GM23338 (cell line): ENCODE measurements around the gene RALGPS1. TPM values are rescaled to one million over a fixed set of nuclear protein-coding genes. Genes with fewer than 3 reads are reported as not detected.

Source experiments
- ATAC-seq: fragments of 200-7000 bp; cut with Tn5 transposase; 3 replicates; pipeline ENCODE4 v1.9.1; 2020
- DNase-seq: peaks from one replicate; pipeline ENCODE4 v3.0.0-alpha.2; 2015; ENCODE audit warnings: low spot score
- H2AFZ ChIP-seq: fragments of 200-600 bp; sonication (generic); 2 replicates; pipeline ENCODE4 v1.8.0; 2016; ENCODE audit warnings: antibody characterized with exemption, mild to moderate bottlenecking, moderate library complexity
- H3F3A ChIP-seq: fragments of 200-600 bp; sonication (generic); replicated peaks from 2 replicates; pipeline ENCODE4 v1.8.0; 2017; ENCODE audit warnings: antibody characterized with exemption, mixed run types, low read depth
- H3K27ac ChIP-seq: fragments of 200-600 bp; sonication (generic); 2 replicates; pipeline ENCODE4 v1.6.1; 2016; ENCODE audit warnings: low read depth
- H3K27me3 ChIP-seq: fragments of 200-600 bp; sonication (generic); 2 replicates; pipeline ENCODE4 v1.8.0; 2016; ENCODE audit warnings: mild to moderate bottlenecking, mixed run types, moderate library complexity; ENCODE audit not compliant: insufficient read depth
- H3K36me3 ChIP-seq: fragments of 200-600 bp; sonication (generic); 2 replicates; pipeline ENCODE4 v1.8.0; 2016; ENCODE audit warnings: mild to moderate bottlenecking; ENCODE audit not compliant: insufficient read depth
- H3K4me1 ChIP-seq: fragments of 200-600 bp; sonication (generic); 2 replicates; pipeline ENCODE4 v1.8.0; 2016; ENCODE audit warnings: mild to moderate bottlenecking, moderate library complexity; ENCODE audit not compliant: insufficient read depth
- H3K4me2 ChIP-seq: fragments of 200-600 bp; sonication (generic); 2 replicates; pipeline ENCODE4 v1.7.1; 2017; ENCODE audit warnings: mixed run types
- H3K4me3 ChIP-seq: fragments of 200-600 bp; sonication (generic); 2 replicates; pipeline ENCODE4 v1.6.1; 2016; ENCODE audit warnings: mixed run types
- H3K79me2 ChIP-seq: fragments of 200-600 bp; sonication (generic); replicated peaks from 2 replicates; pipeline ENCODE4 v1.8.0; 2017; ENCODE audit warnings: mild to moderate bottlenecking; ENCODE audit not compliant: insufficient read depth
- H3K9me2 ChIP-seq: fragments of 200-600 bp; sonication (generic); 2 replicates; pipeline ENCODE4 v1.8.0; 2017; ENCODE audit not compliant: insufficient read depth
- H4K20me1 ChIP-seq: fragments of 200-600 bp; sonication (generic); replicated peaks from 2 replicates; pipeline ENCODE4 v1.8.0; 2017; ENCODE audit warnings: mild to moderate bottlenecking; ENCODE audit not compliant: insufficient read depth
- H3K27ac Mint-ChIP-seq: 2 replicates; pipeline ENCODE4 v1.8.0; 2020; ENCODE audit warnings: inconsistent platforms, mild to moderate bottlenecking, moderate library complexity, mixed read lengths
- H3K27me3 Mint-ChIP-seq: 3 replicates; pipeline ENCODE4 v1.8.0; 2022; ENCODE audit warnings: low read depth, mild to moderate bottlenecking, moderate library complexity, mixed read lengths, inconsistent platforms; ENCODE audit not compliant: insufficient read depth, poor library complexity
- H3K36me3 Mint-ChIP-seq: 3 replicates; pipeline ENCODE4 v1.8.0; 2021; ENCODE audit warnings: low read depth, mild to moderate bottlenecking, inconsistent platforms, moderate library complexity, mixed read lengths
- H3K4me1 Mint-ChIP-seq: 3 replicates; pipeline ENCODE4 v1.8.0; 2020; ENCODE audit warnings: mild to moderate bottlenecking, inconsistent platforms, mixed read lengths
- H3K4me3 Mint-ChIP-seq: 3 replicates; pipeline ENCODE4 v1.8.0; 2021; ENCODE audit warnings: moderate library complexity, mild to moderate bottlenecking, inconsistent platforms, mixed read lengths
- H3K9me3 Mint-ChIP-seq: 3 replicates; pipeline ENCODE4 v1.8.0; 2020; ENCODE audit warnings: moderate library complexity, mild to moderate bottlenecking, inconsistent platforms, mixed read lengths
- CREB1 ChIP-seq: fragments of 250-450 bp; sonication (Bioruptor Pico); IDR thresholded peaks from 2 replicates; pipeline ENCODE4 v1.5.0; 2020; ENCODE audit warnings: low read depth, mild to moderate bottlenecking, moderate library complexity
- EZH2 ChIP-seq: fragments of 200-600 bp; sonication (generic); IDR thresholded peaks from one replicate; pipeline ENCODE4 v1.8.0; 2017; ENCODE audit warnings: antibody characterized with exemption, mild to moderate bottlenecking, low read depth; ENCODE audit not compliant: unreplicated experiment
- EZH2phosphoT487 ChIP-seq: fragments of 200-600 bp; sonication (generic); IDR thresholded peaks from one replicate; pipeline ENCODE4 v1.8.1; 2018; ENCODE audit warnings: antibody characterized with exemption; ENCODE audit not compliant: unreplicated experiment
- JUNB ChIP-seq: IDR thresholded peaks from one replicate; pipeline ENCODE4 v1.6.1; 2016; ENCODE audit warnings: antibody characterized with exemption; ENCODE audit not compliant: unreplicated experiment
- NANOG ChIP-seq: IDR thresholded peaks from 2 replicates; pipeline ENCODE4 v1.6.1; 2016; ENCODE audit warnings: antibody characterized with exemption, borderline replicate concordance
- POLR2AphosphoS5 ChIP-seq: IDR thresholded peaks from 2 replicates; pipeline ENCODE4 v1.6.1; 2016; ENCODE audit warnings: antibody characterized with exemption, low read depth
- STAT1 ChIP-seq: IDR thresholded peaks from one replicate; pipeline ENCODE4 v1.6.1; 2016; ENCODE audit warnings: antibody characterized with exemption; ENCODE audit not compliant: unreplicated experiment
- ZNF331 ChIP-seq: fragments of 250-450 bp; sonication (Bioruptor Pico); IDR thresholded peaks from 2 replicates; pipeline ENCODE4 v1.5.0; 2020; ENCODE audit warnings: low read depth, mild to moderate bottlenecking, moderate library complexity
- polyA plus RNA-seq: library from polyadenylated mRNA; unstranded; fragments of >200 nt; fragmentation: Nextera tagmentation; extraction: Ambion mirVana; gene quantifications from 2 replicates; pipeline ENCODE4 v1.2.1, GENCODE V29; 2016
- total RNA-seq: library from RNA; depleted of rRNA; stranded (reverse); fragments of >200 nt; shearing (Covaris generic); gene quantifications from 2 replicates; pipeline ENCODE4 v1.2.3, GENCODE V29; 2014
- TF ChIP-seq, protein P1 (sequence below): IDR thresholded peaks from 2 replicates; pipeline ENCODE4 v1.6.1; 2016; ENCODE audit warnings: antibody characterized with exemption
- TF ChIP-seq, protein P2 (sequence below): fragments of 250-450 bp; sonication (Bioruptor Pico); IDR thresholded peaks from 2 replicates; pipeline ENCODE4 v1.5.0; 2020; ENCODE audit warnings: mild to moderate bottlenecking, moderate library complexity
- TF ChIP-seq, protein P3 (sequence below), 2 experiments: fragments of 200-600 bp in 1 of 2; sonication (generic) in 1 of 2; conservative IDR thresholded peaks; 2 replicates each; pipeline versions ENCODE4 v1.5.1 to v1.6.1; 2016 to 2017; ENCODE audit warnings: antibody characterized with exemption in 2 of 2, low read depth in 2 of 2, mild to moderate bottlenecking in 2 of 2, moderate library complexity in 1 of 2

The RALGPS1 gene
- total and polyA plus RNA-seq, 2 experiments from 2014 or later: 18.2 to 57.1 TPM

DNA sequence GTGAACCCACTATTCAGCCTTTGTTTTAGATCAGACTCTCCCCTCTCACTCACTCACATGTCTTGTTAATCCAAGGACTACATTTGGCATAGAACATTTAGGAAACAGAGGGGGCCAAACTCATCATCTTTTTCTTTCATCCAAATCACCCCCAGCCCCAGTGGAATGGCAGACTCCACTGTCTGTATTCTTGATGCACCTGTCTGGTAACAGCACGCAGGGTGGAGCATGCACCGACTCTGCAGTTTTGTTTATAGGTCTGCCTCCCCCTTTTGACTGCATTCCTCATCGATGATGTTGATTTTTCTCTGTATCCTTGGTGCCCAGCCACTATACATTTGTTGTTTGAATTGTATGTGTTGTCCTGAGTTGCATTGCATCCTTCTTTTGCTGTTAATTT lies 141.9 kb downstream of the RALGPS1 start:
- H3K27me3 Mint-ChIP-seq: peaks cover 2% of the 10 kb centered on the region
- Histone ChIP-seq H3K27ac (no peak overlapping the region), H3F3A (no peaks in the 10 kb centered on the region), H4K20me1 (0 out of 2 replicates have a peak, but pooled peaks cover 4% of the 10 kb centered on the region), H3K4me1 (no peaks in the 10 kb centered on the region), H3K36me3 (no peaks in the 10 kb centered on the region), H3K4me3 (no peak overlapping the region), H3K9me2 (no peaks in the 10 kb centered on the region), H3K27me3 (no peaks in the 10 kb centered on the region), H3K79me2 (no peaks in the 10 kb centered on the region), H3K4me2 (no peak overlapping the region), H2AFZ (no peak overlapping the region)
- H3K4me3 Mint-ChIP-seq: no peak overlapping the region
- no peak overlapping the region for H3K27ac Mint-ChIP-seq
- no peak for DNase-seq
- H3K4me1 Mint-ChIP-seq: peaks cover 9% of the 10 kb centered on the region
- H3K36me3 Mint-ChIP-seq: no peaks in the 10 kb centered on the region; the same call in 2 of the 3 replicates
- TF ChIP-seq, protein P1, sequence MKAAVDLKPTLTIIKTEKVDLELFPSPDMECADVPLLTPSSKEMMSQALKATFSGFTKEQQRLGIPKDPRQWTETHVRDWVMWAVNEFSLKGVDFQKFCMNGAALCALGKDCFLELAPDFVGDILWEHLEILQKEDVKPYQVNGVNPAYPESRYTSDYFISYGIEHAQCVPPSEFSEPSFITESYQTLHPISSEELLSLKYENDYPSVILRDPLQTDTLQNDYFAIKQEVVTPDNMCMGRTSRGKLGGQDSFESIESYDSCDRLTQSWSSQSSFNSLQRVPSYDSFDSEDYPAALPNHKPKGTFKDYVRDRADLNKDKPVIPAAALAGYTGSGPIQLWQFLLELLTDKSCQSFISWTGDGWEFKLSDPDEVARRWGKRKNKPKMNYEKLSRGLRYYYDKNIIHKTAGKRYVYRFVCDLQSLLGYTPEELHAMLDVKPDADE: no peak
- TF ChIP-seq, protein P2, sequence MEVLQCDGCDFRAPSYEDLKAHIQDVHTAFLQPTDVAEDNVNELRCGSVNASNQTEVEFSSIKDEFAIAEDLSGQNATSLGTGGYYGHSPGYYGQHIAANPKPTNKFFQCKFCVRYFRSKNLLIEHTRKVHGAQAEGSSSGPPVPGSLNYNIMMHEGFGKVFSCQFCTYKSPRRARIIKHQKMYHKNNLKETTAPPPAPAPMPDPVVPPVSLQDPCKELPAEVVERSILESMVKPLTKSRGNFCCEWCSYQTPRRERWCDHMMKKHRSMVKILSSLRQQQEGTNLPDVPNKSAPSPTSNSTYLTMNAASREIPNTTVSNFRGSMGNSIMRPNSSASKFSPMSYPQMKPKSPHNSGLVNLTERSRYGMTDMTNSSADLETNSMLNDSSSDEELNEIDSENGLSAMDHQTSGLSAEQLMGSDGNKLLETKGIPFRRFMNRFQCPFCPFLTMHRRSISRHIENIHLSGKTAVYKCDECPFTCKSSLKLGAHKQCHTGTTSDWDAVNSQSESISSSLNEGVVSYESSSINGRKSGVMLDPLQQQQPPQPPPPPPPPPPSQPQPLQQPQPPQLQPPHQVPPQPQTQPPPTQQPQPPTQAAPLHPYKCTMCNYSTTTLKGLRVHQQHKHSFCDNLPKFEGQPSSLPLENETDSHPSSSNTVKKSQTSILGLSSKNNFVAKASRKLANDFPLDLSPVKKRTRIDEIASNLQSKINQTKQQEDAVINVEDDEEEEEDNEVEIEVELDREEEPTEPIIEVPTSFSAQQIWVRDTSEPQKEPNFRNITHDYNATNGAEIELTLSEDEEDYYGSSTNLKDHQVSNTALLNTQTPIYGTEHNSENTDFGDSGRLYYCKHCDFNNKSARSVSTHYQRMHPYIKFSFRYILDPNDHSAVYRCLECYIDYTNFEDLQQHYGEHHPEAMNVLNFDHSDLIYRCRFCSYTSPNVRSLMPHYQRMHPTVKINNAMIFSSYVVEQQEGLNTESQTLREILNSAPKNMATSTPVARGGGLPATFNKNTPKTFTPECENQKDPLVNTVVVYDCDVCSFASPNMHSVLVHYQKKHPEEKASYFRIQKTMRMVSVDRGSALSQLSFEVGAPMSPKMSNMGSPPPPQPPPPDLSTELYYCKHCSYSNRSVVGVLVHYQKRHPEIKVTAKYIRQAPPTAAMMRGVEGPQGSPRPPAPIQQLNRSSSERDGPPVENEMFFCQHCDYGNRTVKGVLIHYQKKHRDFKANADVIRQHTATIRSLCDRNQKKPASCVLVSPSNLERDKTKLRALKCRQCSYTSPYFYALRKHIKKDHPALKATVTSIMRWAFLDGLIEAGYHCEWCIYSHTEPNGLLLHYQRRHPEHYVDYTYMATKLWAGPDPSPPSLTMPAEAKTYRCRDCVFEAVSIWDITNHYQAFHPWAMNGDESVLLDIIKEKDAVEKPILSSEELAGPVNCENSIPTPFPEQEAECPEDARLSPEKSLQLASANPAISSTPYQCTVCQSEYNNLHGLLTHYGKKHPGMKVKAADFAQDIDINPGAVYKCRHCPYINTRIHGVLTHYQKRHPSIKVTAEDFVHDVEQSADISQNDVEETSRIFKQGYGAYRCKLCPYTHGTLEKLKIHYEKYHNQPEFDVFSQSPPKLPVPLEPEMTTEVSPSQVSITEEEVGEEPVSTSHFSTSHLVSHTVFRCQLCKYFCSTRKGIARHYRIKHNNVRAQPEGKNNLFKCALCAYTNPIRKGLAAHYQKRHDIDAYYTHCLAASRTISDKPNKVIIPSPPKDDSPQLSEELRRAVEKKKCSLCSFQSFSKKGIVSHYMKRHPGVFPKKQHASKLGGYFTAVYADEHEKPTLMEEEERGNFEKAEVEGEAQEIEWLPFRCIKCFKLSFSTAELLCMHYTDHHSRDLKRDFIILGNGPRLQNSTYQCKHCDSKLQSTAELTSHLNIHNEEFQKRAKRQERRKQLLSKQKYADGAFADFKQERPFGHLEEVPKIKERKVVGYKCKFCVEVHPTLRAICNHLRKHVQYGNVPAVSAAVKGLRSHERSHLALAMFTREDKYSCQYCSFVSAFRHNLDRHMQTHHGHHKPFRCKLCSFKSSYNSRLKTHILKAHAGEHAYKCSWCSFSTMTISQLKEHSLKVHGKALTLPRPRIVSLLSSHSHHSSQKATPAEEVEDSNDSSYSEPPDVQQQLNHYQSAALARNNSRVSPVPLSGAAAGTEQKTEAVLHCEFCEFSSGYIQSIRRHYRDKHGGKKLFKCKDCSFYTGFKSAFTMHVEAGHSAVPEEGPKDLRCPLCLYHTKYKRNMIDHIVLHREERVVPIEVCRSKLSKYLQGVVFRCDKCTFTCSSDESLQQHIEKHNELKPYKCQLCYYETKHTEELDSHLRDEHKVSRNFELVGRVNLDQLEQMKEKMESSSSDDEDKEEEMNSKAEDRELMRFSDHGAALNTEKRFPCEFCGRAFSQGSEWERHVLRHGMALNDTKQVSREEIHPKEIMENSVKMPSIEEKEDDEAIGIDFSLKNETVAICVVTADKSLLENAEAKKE (CRISPR knock-in tag): no peak
- TF ChIP-seq ZNF331 (no peak), JUNB (no peak), CREB1 (CRISPR knock-in tag) (no peak), NANOG (no peak), EZH2 (no peak), STAT1 (no peak), POLR2AphosphoS5 (no peak), EZH2phosphoT487 (no peak)
- TF ChIP-seq, protein P3, sequence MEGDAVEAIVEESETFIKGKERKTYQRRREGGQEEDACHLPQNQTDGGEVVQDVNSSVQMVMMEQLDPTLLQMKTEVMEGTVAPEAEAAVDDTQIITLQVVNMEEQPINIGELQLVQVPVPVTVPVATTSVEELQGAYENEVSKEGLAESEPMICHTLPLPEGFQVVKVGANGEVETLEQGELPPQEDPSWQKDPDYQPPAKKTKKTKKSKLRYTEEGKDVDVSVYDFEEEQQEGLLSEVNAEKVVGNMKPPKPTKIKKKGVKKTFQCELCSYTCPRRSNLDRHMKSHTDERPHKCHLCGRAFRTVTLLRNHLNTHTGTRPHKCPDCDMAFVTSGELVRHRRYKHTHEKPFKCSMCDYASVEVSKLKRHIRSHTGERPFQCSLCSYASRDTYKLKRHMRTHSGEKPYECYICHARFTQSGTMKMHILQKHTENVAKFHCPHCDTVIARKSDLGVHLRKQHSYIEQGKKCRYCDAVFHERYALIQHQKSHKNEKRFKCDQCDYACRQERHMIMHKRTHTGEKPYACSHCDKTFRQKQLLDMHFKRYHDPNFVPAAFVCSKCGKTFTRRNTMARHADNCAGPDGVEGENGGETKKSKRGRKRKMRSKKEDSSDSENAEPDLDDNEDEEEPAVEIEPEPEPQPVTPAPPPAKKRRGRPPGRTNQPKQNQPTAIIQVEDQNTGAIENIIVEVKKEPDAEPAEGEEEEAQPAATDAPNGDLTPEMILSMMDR (conservative IDR thresholded peaks at IDR 0.05; ENCODE audit: low read depth in 2 of 2): no peak
- no peak for ATAC-seq
- H3K9me3 Mint-ChIP-seq: no peaks in the 10 kb centered on the region
